GM12801 (cell line): Measurements from ENCODE around the gene BAHD1.

Experiments used
- CTCF ChIP-seq: IDR thresholded peaks from one replicate; pipeline ENCODE4 v1.5.1; 2011; ENCODE audit warnings: control low read depth; ENCODE audit not compliant: insufficient read length; ENCODE audit errors: extremely low read depth

BAHD1 gene

GRCh38 chr15:40436892-40437751 is 3.6 kb upstream of the BAHD1 start:
- no peak for TF ChIP-seq CTCF

- TF ChIP-seq CTCF: no peak
These were observed 2.7 kb upstream of the BAHD1 start for GRCh38 chr15:40437752-40438687.

GRCh38 chr15:40438712-40439111 is 2.0 kb upstream of the BAHD1 start:
- TF ChIP-seq CTCF: no peak

GRCh38 chr15:40439461-40439959 is 1.2 kb upstream of the BAHD1 start:
- TF ChIP-seq CTCF: no peak

DNA sequence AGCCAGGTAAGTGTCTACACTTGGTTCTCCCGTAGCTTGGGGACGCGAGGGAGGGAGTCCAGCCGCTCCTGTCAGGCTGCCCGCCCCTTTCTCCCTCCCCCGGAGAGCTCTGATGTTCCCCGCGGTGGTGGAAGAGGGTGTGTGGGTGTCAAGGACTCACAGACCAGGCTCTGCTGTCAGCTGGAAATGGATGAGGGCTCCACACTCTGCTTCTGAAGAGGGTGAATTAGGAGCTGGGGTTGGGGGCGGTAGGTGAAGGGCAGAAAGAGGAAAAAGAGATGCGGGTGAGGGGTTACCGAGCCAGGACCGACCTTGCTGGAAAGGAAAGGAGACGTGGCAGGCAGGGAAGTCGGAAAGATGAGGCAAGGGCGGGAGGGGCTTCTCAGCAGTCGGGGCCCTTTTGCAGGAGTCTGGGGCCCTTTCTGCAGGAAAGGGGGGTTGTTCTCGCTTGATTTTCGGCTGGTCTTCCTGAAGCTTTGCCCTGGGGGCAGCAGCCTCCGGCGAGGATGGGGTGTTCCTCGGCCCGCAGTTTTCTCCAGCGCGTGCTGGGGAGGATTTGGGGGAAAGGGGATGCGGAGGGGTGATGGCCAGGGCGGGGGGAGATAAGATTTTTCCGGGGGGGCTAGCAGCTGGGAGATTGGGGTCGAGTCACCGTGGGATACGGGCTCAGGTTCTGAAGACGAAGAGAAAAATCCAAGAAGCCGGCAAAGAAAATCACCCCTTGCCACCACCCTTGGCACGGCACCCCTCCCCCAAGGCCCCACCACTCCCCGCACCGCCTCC is 602 bp upstream of the BAHD1 start:
- TF ChIP-seq CTCF: no peak

GRCh38 chr15:40441565-40442531 is 1.1 kb downstream of the BAHD1 start:
- TF ChIP-seq CTCF: no peak
